ENCODE results near the gene MMS19.

DNA sequence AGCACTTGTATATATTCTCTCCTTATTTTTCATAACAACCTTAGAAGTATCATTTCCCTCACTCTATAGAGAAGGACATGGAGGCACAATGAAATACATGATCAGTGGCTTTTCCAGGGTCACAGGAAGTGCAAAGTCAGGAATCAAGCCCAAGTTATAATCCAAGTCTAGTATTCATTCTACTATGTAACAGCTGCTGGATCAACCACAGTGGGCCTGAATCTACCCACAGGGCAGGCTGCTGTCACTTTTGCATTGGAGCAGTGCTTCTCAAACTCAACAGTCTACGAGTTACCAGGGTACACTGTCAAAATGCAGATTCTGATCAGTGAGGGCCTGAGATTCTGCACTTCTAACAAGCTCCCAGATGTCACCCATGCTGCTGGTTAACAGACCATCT, 34.0 kb downstream of the MMS19 start:
- TF ChIP-seq, protein P1, sequence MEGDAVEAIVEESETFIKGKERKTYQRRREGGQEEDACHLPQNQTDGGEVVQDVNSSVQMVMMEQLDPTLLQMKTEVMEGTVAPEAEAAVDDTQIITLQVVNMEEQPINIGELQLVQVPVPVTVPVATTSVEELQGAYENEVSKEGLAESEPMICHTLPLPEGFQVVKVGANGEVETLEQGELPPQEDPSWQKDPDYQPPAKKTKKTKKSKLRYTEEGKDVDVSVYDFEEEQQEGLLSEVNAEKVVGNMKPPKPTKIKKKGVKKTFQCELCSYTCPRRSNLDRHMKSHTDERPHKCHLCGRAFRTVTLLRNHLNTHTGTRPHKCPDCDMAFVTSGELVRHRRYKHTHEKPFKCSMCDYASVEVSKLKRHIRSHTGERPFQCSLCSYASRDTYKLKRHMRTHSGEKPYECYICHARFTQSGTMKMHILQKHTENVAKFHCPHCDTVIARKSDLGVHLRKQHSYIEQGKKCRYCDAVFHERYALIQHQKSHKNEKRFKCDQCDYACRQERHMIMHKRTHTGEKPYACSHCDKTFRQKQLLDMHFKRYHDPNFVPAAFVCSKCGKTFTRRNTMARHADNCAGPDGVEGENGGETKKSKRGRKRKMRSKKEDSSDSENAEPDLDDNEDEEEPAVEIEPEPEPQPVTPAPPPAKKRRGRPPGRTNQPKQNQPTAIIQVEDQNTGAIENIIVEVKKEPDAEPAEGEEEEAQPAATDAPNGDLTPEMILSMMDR (IDR thresholded peaks at IDR 0.05): no peak
- TF ChIP-seq POLR2A (IDR thresholded peaks at IDR 0.05): no peak
